GM13977 (cell line): ENCODE measurements around the gene SPOCD1.

Experiments used
- DNase-seq: peaks from one replicate; pipeline ENCODE4 v3.0.0; 2012; ENCODE audit warnings: low spot score
- CTCF ChIP-seq: IDR thresholded peaks from 2 replicates; pipeline ENCODE4 v1.5.1; 2012; ENCODE audit warnings: mild to moderate bottlenecking, control low read depth; ENCODE audit not compliant: insufficient read depth; ENCODE audit errors: extremely low read depth, missing control alignments
- in situ Hi-C: fragments of 300-500 bp; cut with MboI; formaldehyde crosslinking; loops from one replicate; pipeline ENCODE4 v1.12.0; 2022; ENCODE audit warnings: low sequenced_read_pairs, low pct_unique_long_range_greater_than_20kb, mixed read lengths, inconsistent platforms; ENCODE audit not compliant: unreplicated experiment

SPOCD1 gene

GRCh38 chr1:31786366-31787060 lies 29.3 kb downstream of the SPOCD1 start:
- no peak for TF ChIP-seq CTCF

GRCh38 chr1:31785947-31786290 lies 29.9 kb downstream of the SPOCD1 start:
- no peak for TF ChIP-seq CTCF
- in situ Hi-C loops: no loop called here
- DNase-seq: no peak

More at GRCh38 chr1:31786366-31787060, 29.3 kb downstream of the SPOCD1 start:
- DNase-seq: no peak
- in situ Hi-C loops: no loop called here

GRCh38 chr1:31785020-31785946 lies 30.5 kb downstream of the SPOCD1 start:
- in situ Hi-C loops: no loop called here
- TF ChIP-seq CTCF: no peak
- no peak for DNase-seq

- no peak for TF ChIP-seq CTCF
- no peak for DNase-seq
- in situ Hi-C loops: no loop called here
Measured at GRCh38 chr1:31784356-31785019, 31.3 kb downstream of the SPOCD1 start.

GRCh38 chr1:31783846-31784245 lies 32.0 kb downstream of the SPOCD1 start:
- no peak for DNase-seq

More at GRCh38 chr1:31783846-31784245, 32.0 kb downstream of the SPOCD1 start:
- no peak for TF ChIP-seq CTCF
- in situ Hi-C loops: no loop called here
